Caki2 (cell line): ENCODE data around the gene SMG6. TPM values are rescaled to one million over a fixed set of nuclear protein-coding genes. Genes with fewer than 3 reads are reported as not detected.

Source experiments
- DNase-seq: peaks from one replicate; pipeline ENCODE4 v3.0.0-alpha.2; 2015; ENCODE audit warnings: low read depth
- in situ Hi-C: cut with HindIII; loops from 2 replicates; pipeline ENCODE4 v1.10.0; 2016; ENCODE audit warnings: low sequenced_read_pairs, low pct_unique_long_range_greater_than_20kb, mixed read lengths
- total RNA-seq: library from RNA; depleted of rRNA; stranded (reverse); fragments of >200 nt; shearing (Covaris generic); gene quantifications from 2 replicates; pipeline ENCODE4 v1.2.3, GENCODE V29; 2014; ENCODE audit warnings: low replicate concordance

Gene SMG6
- total RNA-seq, 1 experiment from 2014 or later: 5.8 TPM

- DNase-seq: no peak
- in situ Hi-C loops: no loop called here
Observed at GRCh38 chr17:2067048-2067561, 236.5 kb downstream of the SMG6 start.

- DNase-seq: no peak
- in situ Hi-C loops: no loop called here
Observed at GRCh38 chr17:2065949-2066400, 237.6 kb downstream of the SMG6 start.

GRCh38 chr17:2064980-2065785 is 238.4 kb downstream of the SMG6 start:
- in situ Hi-C loops: no loop called here
- DNase-seq: peak; percentile 19

- DNase-seq: no peak
- in situ Hi-C loops: no loop called here
Observed at GRCh38 chr17:2064520-2064971, 239.0 kb downstream of the SMG6 start.

GRCh38 chr17:2064147-2064489 is 239.5 kb downstream of the SMG6 start:
- in situ Hi-C loops: no loop called here

GRCh38 chr17:2063261-2064146 is 240.1 kb downstream of the SMG6 start:
- no peak for DNase-seq
- in situ Hi-C loops: no loop called here

More at GRCh38 chr17:2064147-2064489, 239.5 kb downstream of the SMG6 start:
- no peak for DNase-seq

- DNase-seq: no peak
- in situ Hi-C loops: no loop called here
Observed at GRCh38 chr17:2062571-2063183, 240.9 kb downstream of the SMG6 start.

- no peak for DNase-seq
- in situ Hi-C loops: no loop called here
Observed at GRCh38 chr17:2061441-2061958, 242.1 kb downstream of the SMG6 start.

GRCh38 chr17:2060681-2061440 is 242.7 kb downstream of the SMG6 start:
- DNase-seq: no peak
- in situ Hi-C loops: no loop called here

GRCh38 chr17:2060385-2060658 is 243.3 kb downstream of the SMG6 start:
- in situ Hi-C loops: no loop called here
- DNase-seq: no peak

GRCh38 chr17:2059547-2060384 is 243.8 kb downstream of the SMG6 start:
- in situ Hi-C loops: no loop called here
- no peak for DNase-seq

GRCh38 chr17:2058586-2059546 is 244.7 kb downstream of the SMG6 start:
- DNase-seq: no peak
- in situ Hi-C loops: no loop called here

GRCh38 chr17:2057760-2058585 is 245.6 kb downstream of the SMG6 start:
- in situ Hi-C loops: no loop called here
- DNase-seq: no peak

- no peak for DNase-seq
- in situ Hi-C loops: no loop called here
Observed at GRCh38 chr17:2057175-2057759, 246.3 kb downstream of the SMG6 start.
